GM18861 (cell line): ENCODE data around the gene PCARE.
A peak's percentile ranks its signal among the peaks of the same experiment; 100 is the strongest.
"Not testable (repeated sequence)": the region's sequence is repeated elsewhere in the genome, so short reads cannot be mapped to it uniquely, and the experiment has no call there.

Experiments
- ATAC-seq: cut with Tn5 transposase; IDR thresholded peaks from one replicate; pipeline ENCODE4 v1.9.1; 2021; ENCODE audit not compliant: unreplicated experiment

The PCARE gene

GRCh38 chr2:29097569-29097968 is 23.2 kb upstream of the PCARE start:
- no peak for ATAC-seq

- no peak for ATAC-seq
These were observed 22.6 kb upstream of the PCARE start for GRCh38 chr2:29096969-29097368.

- not testable (repeated sequence) for ATAC-seq
These were observed 16.0 kb upstream of the PCARE start for GRCh38 chr2:29090311-29090710.

- ATAC-seq, result no peak
These were observed 10.2 kb upstream of the PCARE start for GRCh38 chr2:29084554-29084953.

GRCh38 chr2:29082804-29083495 is 8.6 kb upstream of the PCARE start:
- ATAC-seq, result peak; percentile 81

GRCh38 chr2:29080886-29081743 is 6.8 kb upstream of the PCARE start:
- ATAC-seq, result no peak

- ATAC-seq, result no peak
These were observed 5.6 kb upstream of the PCARE start for GRCh38 chr2:29079887-29080286.

- no peak for ATAC-seq
These were observed 1.8 kb upstream of the PCARE start for GRCh38 chr2:29075894-29076705.

- no peak for ATAC-seq
These were observed 390 bp downstream of the PCARE start for GRCh38 chr2:29073933-29074332.

- ATAC-seq, result no peak
These were observed 1.2 kb downstream of the PCARE start for GRCh38 chr2:29072971-29073725.

GRCh38 chr2:29072251-29072650 is 2.1 kb downstream of the PCARE start:
- no peak for ATAC-seq

GRCh38 chr2:29071032-29071975 is 3.0 kb downstream of the PCARE start:
- ATAC-seq, result no peak

- no peak for ATAC-seq
These were observed 3.8 kb downstream of the PCARE start for GRCh38 chr2:29070526-29070925.

GRCh38 chr2:29068513-29068912 is 5.8 kb downstream of the PCARE start:
- no peak for ATAC-seq

GRCh38 chr2:29066997-29067605 is 7.2 kb downstream of the PCARE start:
- no peak for ATAC-seq

- ATAC-seq, result no peak
These were observed 8.0 kb downstream of the PCARE start for GRCh38 chr2:29066271-29066860.

GRCh38 chr2:29065068-29065811 is 9.1 kb downstream of the PCARE start:
- no peak for ATAC-seq

GRCh38 chr2:29064746-29065067 is 9.6 kb downstream of the PCARE start:
- no peak for ATAC-seq
